Endothelial cell (in vitro differentiated cells): ENCODE measurements around the gene DDX25. TPM values are rescaled to one million over a fixed set of nuclear protein-coding genes. Genes with fewer than 3 reads are reported as not detected.
A peak's percentile ranks its signal among the peaks of the same experiment; 100 is the strongest.

Experiments used
- DNase-seq: peaks from one replicate; pipeline ENCODE4 v3.0.0; 2021; ENCODE audit warnings: low spot score
- H3K27ac Mint-ChIP-seq: one replicate; pipeline ENCODE4 v1.8.0; 2021; ENCODE audit warnings: mixed read lengths, inconsistent platforms; ENCODE audit not compliant: unreplicated experiment
- H3K27me3 Mint-ChIP-seq: one replicate; pipeline ENCODE4 v1.8.0; 2021; ENCODE audit warnings: mild to moderate bottlenecking, moderate library complexity, mixed read lengths, inconsistent platforms; ENCODE audit not compliant: unreplicated experiment
- H3K36me3 Mint-ChIP-seq: one replicate; pipeline ENCODE4 v1.8.0; 2021; ENCODE audit warnings: mild to moderate bottlenecking, low read depth, mixed read lengths, inconsistent platforms; ENCODE audit not compliant: unreplicated experiment
- H3K4me1 Mint-ChIP-seq: one replicate; pipeline ENCODE4 v1.8.0; 2021; ENCODE audit warnings: mild to moderate bottlenecking, mixed read lengths, inconsistent platforms; ENCODE audit not compliant: unreplicated experiment
- H3K4me3 Mint-ChIP-seq: one replicate; pipeline ENCODE4 v1.8.0; 2021; ENCODE audit warnings: mild to moderate bottlenecking, mixed read lengths, inconsistent platforms; ENCODE audit not compliant: unreplicated experiment
- H3K9me3 Mint-ChIP-seq: one replicate; pipeline ENCODE4 v1.8.0; 2021; ENCODE audit warnings: mixed read lengths, inconsistent platforms; ENCODE audit not compliant: unreplicated experiment
- CTCF ChIP-seq: fragments of 200-600 bp; sonication (generic); IDR thresholded peaks from one replicate; pipeline ENCODE4 v1.5.0; 2021; ENCODE audit warnings: antibody characterized with exemption; ENCODE audit not compliant: unreplicated experiment
- total RNA-seq: library from RNA; stranded (reverse); fragmentation: NEBNext Ultra II Directional; extraction: Animal tissue kit (Norgen Biotek cat#: 25700); gene quantifications from one replicate; pipeline ENCODE4 v1.2.1, GENCODE V29; 2021; ENCODE audit not compliant: unreplicated experiment

Gene DDX25
- total RNA-seq, 1 donor from 2014 or later = 7.5 TPM

- Mint-ChIP-seq H3K4me3 (no peak overlapping the region), H3K4me1 (peaks cover 4% of the 10 kb centered on the region), H3K27ac (no peak overlapping the region), H3K27me3 (peaks cover 10% of the 10 kb centered on the region), H3K9me3 (no peaks in the 10 kb centered on the region), H3K36me3 (peaks cover 18% of the 10 kb centered on the region)
- DNase-seq = no peak
- TF ChIP-seq CTCF = no peak
Observed at GRCh38 chr11:125954123-125954944, 50.0 kb downstream of the DDX25 start.

- Mint-ChIP-seq H3K27ac (no peak overlapping the region), H3K4me1 (peaks cover 4% of the 10 kb centered on the region), H3K36me3 (peaks cover 18% of the 10 kb centered on the region), H3K27me3 (peaks cover 10% of the 10 kb centered on the region), H3K4me3 (no peak overlapping the region), H3K9me3 (no peaks in the 10 kb centered on the region)
- no peak for DNase-seq
- TF ChIP-seq CTCF = no peak
Observed at GRCh38 chr11:125954945-125955640, 50.8 kb downstream of the DDX25 start.

- peaks cover 19% of the 10 kb centered on the region for H3K36me3 Mint-ChIP-seq
- peaks cover 4% of the 10 kb centered on the region for H3K4me1 Mint-ChIP-seq
- no peak overlapping the region for H3K27ac Mint-ChIP-seq
- H3K4me3 Mint-ChIP-seq = peak overlapping the region; percentile 38
- DNase-seq = no peak
- no peaks in the 10 kb centered on the region for H3K9me3 Mint-ChIP-seq
- no peak for TF ChIP-seq CTCF
- H3K27me3 Mint-ChIP-seq = peaks cover 12% of the 10 kb centered on the region
Observed at GRCh38 chr11:125955856-125956255, 51.5 kb downstream of the DDX25 start.

GRCh38 chr11:125956391-125957134 lies 52.3 kb downstream of the DDX25 start:
- Mint-ChIP-seq H3K4me3 (no peak overlapping the region), H3K36me3 (peaks cover 19% of the 10 kb centered on the region)

More at GRCh38 chr11:125956391-125957134, 52.3 kb downstream of the DDX25 start:
- peaks cover 9% of the 10 kb centered on the region for H3K27me3 Mint-ChIP-seq
- no peak overlapping the region for H3K27ac Mint-ChIP-seq
- DNase-seq = no peak
- TF ChIP-seq CTCF = no peak
- H3K9me3 Mint-ChIP-seq = no peaks in the 10 kb centered on the region
- H3K4me1 Mint-ChIP-seq = no peaks in the 10 kb centered on the region
